Fibroblast of lung (primary cell): ENCODE data around the gene LRRN4.

ENCODE experiments used
- EZH2 ChIP-seq: IDR thresholded peaks from 2 replicates; pipeline ENCODE4 v1.5.1; 2012; ENCODE audit warnings: low read length, control low read depth, mild to moderate bottlenecking; ENCODE audit errors: missing control alignments
- TF ChIP-seq, protein P1 (sequence below), 2 donors: IDR thresholded peaks in 1 of 2; conservative IDR thresholded peaks in 1 of 2; 1 replicate in 1 of 2; 2 replicates in 1 of 2; pipeline ENCODE4 v1.5.1; 2011 to 2012; ENCODE audit warnings: low read length in 2 of 2, control low read depth in 1 of 2, inconsistent platforms in 1 of 2, low read depth in 1 of 2, mild to moderate bottlenecking in 1 of 2

GRCh38 chr20:6007529-6008103, 46.2 kb downstream of the LRRN4 start:
- TF ChIP-seq, protein P1, sequence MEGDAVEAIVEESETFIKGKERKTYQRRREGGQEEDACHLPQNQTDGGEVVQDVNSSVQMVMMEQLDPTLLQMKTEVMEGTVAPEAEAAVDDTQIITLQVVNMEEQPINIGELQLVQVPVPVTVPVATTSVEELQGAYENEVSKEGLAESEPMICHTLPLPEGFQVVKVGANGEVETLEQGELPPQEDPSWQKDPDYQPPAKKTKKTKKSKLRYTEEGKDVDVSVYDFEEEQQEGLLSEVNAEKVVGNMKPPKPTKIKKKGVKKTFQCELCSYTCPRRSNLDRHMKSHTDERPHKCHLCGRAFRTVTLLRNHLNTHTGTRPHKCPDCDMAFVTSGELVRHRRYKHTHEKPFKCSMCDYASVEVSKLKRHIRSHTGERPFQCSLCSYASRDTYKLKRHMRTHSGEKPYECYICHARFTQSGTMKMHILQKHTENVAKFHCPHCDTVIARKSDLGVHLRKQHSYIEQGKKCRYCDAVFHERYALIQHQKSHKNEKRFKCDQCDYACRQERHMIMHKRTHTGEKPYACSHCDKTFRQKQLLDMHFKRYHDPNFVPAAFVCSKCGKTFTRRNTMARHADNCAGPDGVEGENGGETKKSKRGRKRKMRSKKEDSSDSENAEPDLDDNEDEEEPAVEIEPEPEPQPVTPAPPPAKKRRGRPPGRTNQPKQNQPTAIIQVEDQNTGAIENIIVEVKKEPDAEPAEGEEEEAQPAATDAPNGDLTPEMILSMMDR (conservative IDR thresholded peaks at IDR 0.05 in 1 of 2, IDR thresholded peaks at IDR 0.05 in 1 of 2; ENCODE audit: low read depth in 1 of 2, low read length in 2 of 2): no peak
- TF ChIP-seq EZH2: no peak
